GM19395 (cell line): Measurements from ENCODE around the gene SLC8A1.

Source experiments
- ATAC-seq: cut with Tn5 transposase; IDR thresholded peaks from one replicate; pipeline ENCODE4 v1.9.1; 2021; ENCODE audit warnings: mild to moderate bottlenecking, moderate library complexity; ENCODE audit not compliant: unreplicated experiment

The SLC8A1 gene

GRCh38 chr2:40451918-40452605 lies at the start of gene SLC8A1:
Gene SLC8A1, minus strand, starts transcription at chr2:40452090.
- ATAC-seq: peak; percentile 37

- ATAC-seq: no peak
Observed at GRCh38 chr2:40499437-40499836, 47.5 kb upstream of the SLC8A1 start.

- no peak for ATAC-seq
Observed at GRCh38 chr2:40497251-40497859, 45.5 kb upstream of the SLC8A1 start.

DNA sequence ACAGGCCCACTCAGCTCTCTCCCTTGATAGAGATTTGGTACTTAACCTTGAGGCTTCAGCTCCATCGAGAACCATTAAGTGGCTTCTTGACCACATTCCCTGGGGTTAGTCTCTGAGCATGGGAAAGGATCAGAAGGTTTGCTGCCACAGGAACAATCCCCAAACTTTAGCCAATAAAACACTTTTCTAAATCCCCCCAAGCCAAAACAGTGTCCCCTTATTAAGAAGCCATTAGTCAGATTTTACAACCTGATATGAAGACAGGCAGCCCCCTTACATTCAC lies 37.7 kb upstream of the SLC8A1 start:
- no peak for ATAC-seq

DNA sequence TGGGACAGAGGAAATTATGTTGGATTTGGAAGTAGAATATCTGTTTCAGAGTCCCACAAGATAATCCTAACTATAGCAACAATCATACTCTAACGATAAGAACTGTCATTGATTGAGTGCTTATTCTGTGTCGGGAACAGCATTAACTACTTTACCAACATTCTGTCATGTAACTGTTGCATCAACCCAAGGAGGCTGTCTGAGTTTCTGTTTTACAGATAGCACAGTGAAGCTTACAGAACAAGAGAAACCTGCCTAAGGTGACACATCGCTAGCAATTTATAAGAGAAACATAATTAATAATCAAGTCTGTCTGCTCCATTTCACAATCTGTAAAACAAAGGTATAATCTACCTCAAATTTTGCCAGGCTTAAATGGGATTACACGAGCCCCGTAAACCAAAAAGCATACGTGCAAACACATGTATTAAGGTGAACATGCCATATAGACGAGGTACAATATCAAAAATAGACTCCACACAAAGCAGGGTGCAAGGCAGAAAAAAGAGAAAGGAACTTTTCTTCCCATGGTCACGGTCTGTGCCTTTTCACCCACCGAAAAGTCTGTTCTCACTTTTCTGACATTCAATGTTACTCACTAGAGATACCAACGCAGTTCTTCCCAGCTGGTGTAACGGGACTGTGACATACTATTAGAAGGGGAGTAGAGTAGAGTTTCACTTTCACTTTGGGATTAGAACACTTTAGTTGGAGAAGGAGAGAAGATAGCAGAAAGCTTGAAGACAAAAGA lies 37.2 kb upstream of the SLC8A1 start:
- no peak for ATAC-seq

DNA sequence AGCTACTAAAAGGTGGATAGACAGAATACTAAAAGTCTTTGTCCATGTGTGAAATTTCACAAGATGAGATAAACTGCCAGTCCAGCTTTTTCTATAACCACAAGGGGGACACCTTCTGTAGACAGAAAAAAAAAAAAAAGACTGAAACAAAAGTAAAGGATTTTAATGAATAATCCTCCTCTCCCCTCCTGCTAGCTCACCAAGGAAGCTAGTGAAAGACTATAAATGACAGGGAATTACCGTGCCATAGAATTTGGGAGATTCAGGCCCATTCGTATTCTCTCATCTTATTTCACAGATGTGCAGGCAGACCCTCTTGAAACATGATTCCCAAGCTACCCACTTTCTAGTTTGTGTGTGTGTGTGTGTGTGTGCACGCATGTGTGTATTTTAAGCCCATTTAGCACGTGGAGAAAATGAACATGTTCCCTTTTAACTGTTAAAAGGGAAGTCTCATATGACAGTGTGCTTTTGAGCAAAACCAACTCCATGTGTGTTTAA lies 36.3 kb upstream of the SLC8A1 start:
- ATAC-seq: no peak

GRCh38 chr2:40487602-40488001 lies 35.7 kb upstream of the SLC8A1 start:
- ATAC-seq: no peak

DNA sequence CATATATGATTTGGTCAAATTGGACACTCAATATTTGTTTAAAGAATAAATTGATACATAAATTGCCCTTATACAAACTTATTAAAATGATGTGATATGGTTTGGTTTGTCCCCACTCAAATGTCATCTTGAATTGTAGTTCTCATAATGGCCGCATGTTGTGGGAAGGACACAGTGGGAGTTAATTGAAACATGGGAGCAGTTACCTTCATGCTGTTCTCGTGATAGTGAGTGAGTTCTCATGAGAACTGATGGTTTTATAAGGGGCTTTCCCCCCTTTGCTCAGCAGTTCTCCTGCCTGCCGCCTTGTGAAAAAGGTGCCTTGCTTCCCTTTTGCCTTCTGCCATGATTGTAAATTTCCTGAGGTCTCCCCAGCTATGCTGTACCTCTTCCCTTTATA lies 34.0 kb upstream of the SLC8A1 start:
- no peak for ATAC-seq

DNA sequence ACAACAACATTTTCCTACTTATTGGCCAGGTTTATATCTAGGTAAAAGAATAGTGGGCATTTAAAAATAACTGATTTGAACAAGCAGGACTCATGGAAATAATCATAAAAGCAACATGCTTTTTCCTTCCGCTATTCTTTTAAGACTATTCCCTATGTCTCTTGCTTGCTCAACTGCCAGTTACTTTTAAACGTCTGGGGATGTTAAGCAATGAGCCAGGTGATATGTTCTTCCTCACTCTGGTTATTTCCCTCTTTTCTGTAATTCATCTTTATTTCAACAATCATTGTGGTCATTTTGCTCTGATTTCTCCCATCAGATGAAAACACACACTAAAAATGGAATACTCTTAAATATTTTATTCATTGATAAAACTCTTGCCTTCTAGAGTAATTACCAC lies 33.4 kb upstream of the SLC8A1 start:
- no peak for ATAC-seq

- no peak for ATAC-seq
Observed at GRCh38 chr2:40483549-40484243, 31.8 kb upstream of the SLC8A1 start.

- no peak for ATAC-seq
Observed at GRCh38 chr2:40480596-40480995, 28.7 kb upstream of the SLC8A1 start.

- no peak for ATAC-seq
Observed at GRCh38 chr2:40480073-40480472, 28.2 kb upstream of the SLC8A1 start.

DNA sequence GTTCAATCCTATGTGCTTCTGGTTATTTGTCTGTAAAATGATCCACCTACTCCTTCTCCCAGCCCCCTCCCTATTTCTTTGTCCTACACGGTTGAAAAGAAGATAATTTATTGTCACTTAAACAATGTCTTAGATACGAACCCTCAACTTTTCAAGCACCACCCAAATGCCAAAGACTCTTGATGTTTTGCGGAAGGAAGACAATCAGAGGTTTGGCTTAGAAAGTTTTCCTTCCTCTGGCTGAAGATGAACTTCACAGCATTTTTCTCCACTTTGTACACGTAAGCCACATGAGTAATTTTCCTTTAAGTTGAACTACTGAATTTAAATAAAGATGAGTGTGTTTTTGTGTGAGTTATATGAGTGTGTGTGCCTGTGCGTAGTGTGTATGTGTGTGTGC lies 25.5 kb upstream of the SLC8A1 start:
- ATAC-seq: no peak

- no peak for ATAC-seq
Observed at GRCh38 chr2:40476436-40476835, 24.5 kb upstream of the SLC8A1 start.

DNA sequence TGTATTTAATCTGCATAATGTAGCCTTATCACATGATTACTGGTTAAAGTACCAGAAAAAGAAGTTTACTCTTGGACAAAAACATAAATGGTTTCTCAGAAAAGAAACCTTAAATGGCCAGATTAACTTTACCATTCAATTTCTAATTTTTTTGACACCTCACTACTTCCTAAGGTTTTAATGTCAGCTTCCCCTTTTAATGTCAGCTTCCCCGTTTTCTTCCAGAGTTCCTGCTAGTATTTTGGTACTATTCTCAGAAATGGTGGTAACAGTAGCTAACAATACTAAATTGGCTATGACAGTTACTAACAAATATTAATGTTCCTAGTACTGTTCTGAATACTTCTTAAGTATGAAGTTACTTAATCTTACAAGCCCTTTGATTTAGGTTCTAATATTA lies 22.4 kb upstream of the SLC8A1 start:
- no peak for ATAC-seq

DNA sequence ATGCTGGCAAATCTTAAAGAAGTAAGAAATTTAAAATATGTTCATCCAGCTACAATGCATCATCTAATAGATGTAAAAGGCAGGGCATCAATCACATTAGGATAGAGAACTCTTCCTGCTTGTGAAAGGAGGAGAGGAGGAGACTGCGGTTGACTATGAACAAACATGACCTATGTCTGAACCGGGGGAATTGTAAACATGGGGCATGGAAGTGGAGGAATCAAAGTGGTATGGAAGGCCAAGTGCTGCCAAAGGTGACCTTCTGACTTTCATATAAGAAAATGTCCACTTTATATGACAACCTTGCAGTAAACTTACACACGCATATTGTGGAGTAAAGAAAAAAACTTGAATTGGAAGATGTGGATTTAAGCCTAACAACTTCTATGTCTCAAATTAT lies 20.0 kb upstream of the SLC8A1 start:
- ATAC-seq: no peak

DNA sequence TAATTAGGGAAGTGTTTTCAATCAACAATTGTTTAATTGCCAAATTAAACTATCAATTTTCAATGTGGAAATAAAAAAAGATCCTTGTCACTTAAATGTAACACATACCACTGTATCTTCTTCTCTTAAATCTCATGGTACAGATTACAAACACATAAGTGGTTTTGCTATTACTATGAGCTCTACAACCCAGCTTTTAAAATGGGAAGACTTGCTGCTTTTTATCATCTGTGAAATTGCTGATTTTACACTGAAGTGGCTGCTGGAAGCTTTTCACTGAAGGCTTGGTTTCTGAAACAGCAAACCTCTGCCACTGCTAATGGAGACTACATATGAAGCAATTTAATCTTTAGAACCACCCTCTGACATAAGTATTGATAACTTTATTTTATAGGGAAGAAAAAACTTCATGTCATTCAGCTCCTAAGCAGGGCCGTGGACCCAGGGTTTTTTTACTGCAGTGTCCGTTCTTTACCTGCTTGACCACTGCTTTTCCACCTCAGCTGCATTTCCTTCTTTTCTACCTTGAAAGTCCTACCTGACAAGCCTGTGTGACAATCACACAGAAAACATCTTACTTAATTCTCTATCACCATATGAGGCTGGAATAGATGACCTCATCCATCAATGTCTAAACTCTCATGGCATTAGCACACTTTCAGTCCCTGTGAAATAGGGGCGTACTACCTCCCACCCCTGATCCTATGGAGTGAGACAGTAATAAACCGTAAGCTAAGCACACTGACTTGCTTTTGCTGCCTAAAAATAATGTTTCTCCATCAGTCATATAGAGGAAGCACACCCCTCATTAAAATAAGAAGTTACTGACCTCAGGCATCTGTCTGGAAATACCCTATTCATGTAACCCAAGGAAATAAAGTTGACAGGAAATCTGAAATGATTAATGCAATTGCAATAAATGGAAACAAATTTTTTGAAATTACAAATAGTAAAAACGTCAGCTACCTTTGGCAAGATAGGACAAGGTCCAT lies 19.2 kb upstream of the SLC8A1 start:
- ATAC-seq: no peak

DNA sequence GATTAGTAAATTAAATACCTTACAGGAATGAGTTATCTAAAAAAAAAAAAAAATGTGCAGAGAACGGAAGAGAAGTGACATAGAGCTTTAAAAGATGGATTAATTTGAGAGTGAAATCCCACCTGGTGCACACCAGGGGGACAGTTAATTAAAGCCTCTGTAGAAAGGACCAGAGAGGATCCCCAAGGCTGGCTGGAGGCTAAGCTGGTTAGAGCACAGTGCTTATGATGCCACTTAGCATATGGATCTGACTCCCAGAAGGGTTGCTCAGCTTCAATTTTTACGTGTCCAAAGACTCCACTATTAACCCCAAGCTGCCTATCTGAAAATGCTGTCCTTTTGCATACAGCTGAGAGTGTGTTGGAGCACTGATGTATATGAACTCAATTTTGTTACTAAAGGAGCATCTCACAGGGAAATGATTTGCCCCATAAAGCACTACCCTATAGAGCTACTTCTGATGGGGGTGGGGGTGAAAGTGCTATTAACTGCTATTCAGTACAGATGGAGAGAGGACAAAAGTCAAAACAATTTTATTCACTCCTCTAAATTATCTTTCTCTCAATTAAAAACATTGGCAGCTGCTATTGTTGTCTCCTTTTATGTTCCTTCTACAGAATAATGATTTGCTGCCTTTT lies 15.2 kb upstream of the SLC8A1 start:
- ATAC-seq: no peak

DNA sequence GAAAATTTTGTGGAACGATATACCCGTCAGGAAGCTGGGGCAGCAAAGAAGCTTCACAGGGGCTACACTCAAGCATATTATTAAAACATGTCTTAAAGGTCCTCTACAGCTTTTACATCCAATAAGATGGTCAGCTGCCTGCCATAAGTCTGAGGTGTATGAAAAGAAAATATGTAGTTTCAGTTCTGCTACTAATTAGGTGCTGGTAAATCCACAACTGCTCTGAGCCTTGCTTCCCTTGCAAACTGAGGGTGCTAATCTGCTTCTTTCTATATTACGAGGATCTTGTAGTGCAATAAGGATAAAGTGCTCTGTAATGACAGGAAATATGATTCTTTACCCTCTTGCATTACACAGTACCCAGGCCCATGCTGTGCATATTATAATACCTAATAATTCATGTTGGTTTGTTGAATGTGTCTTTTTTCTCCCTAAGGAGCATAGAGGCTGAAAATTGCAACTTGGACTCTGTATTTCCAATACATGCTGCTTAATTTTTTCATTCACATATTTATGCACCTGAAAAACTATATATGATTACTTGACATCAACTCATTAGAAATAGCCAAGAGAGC lies 14.5 kb upstream of the SLC8A1 start:
- ATAC-seq: no peak

- no peak for ATAC-seq
Observed at GRCh38 chr2:40463112-40463511, 11.2 kb upstream of the SLC8A1 start.
